MCF 10A (cell line): ENCODE results near the gene ST6GAL1. TPM values are rescaled to one million over a fixed set of nuclear protein-coding genes. Genes with fewer than 3 reads are reported as not detected.

Experiments used
- BruUV-seq: library from RNA; stranded (reverse); fragments of 400-500 nt; replicated peaks from 2 replicates; lab custom pipeline; 2021; lab: Mats Ljungman, UMichigan
- CTCF ChIA-PET: fragments of 300-600 bp; sonication (Branson Sonifier 250); formaldehyde crosslinking; extraction: SDS; loops from one replicate; lab custom pipeline; 2021; ENCODE audit warnings: antibody characterized with exemption, inconsistent platforms; lab: Yijun Ruan, JAX
- POLR2A ChIA-PET: fragments of 300-600, 350-650 bp; sonication (Branson Sonifier 250); formaldehyde crosslinking; extraction: SDS; loops from one replicate; lab custom pipeline; 2020; ENCODE audit warnings: antibody characterized with exemption, inconsistent platforms; lab: Yijun Ruan, JAX
- DNase-seq: peaks from one replicate; pipeline ENCODE4 v3.0.0-alpha.2; 2018; ENCODE audit not compliant: unreplicated experiment
- H3K27ac Mint-ChIP-seq: one replicate; pipeline ENCODE4 v1.8.0; 2022; ENCODE audit warnings: mild to moderate bottlenecking, low read depth, mixed read lengths; ENCODE audit not compliant: unreplicated experiment
- H3K27me3 Mint-ChIP-seq: one replicate; pipeline ENCODE4 v1.8.0; 2022; ENCODE audit warnings: mixed read lengths; ENCODE audit not compliant: insufficient read depth, unreplicated experiment
- H3K36me3 Mint-ChIP-seq: one replicate; pipeline ENCODE4 v1.8.0; 2022; ENCODE audit warnings: mild to moderate bottlenecking, moderate library complexity, mixed read lengths; ENCODE audit not compliant: insufficient read depth, unreplicated experiment
- H3K4me1 Mint-ChIP-seq: one replicate; pipeline ENCODE4 v1.8.0; 2022; ENCODE audit warnings: mixed read lengths; ENCODE audit not compliant: insufficient read depth, unreplicated experiment
- H3K4me3 Mint-ChIP-seq: one replicate; pipeline ENCODE4 v1.8.0; 2022; ENCODE audit warnings: mild to moderate bottlenecking, moderate library complexity, mixed read lengths; ENCODE audit not compliant: unreplicated experiment
- H3K9me3 Mint-ChIP-seq: one replicate; pipeline ENCODE4 v1.8.0; 2022; ENCODE audit warnings: mixed read lengths; ENCODE audit not compliant: unreplicated experiment
- CTCF ChIP-seq: fragments of 200-600 bp; IDR thresholded peaks from one replicate; pipeline ENCODE4 v1.8.0; 2022; ENCODE audit warnings: antibody characterized with exemption, mild to moderate bottlenecking; ENCODE audit not compliant: unreplicated experiment
- intact Hi-C: fragments of 100-400 bp; cut with micrococcal nuclease; formaldehyde crosslinking; loops from 2 replicates; pipeline ENCODE4 v1.14.1; 2022
- total RNA-seq: library from RNA; stranded (reverse); gene quantifications from 2 replicates; pipeline ENCODE4 v1.2.3, GENCODE V29; 2022

Gene ST6GAL1
- total RNA-seq, 1 experiment from 2014 or later: 18.8 TPM

- Mint-ChIP-seq H3K4me3 (no peak overlapping the region), H3K27ac (no peak overlapping the region), H3K9me3 (no peaks in the 10 kb centered on the region), H3K4me1 (no peaks in the 10 kb centered on the region), H3K27me3 (no peaks in the 10 kb centered on the region), H3K36me3 (no peaks in the 10 kb centered on the region)
- POLR2A ChIA-PET: no interaction called here
- CTCF ChIA-PET: interaction anchor here (0.9 to 1.4 kb wide), 2 partner anchors 12 to 60 kb away, joined by 4 to 5 read pairs; no protein-coding TSS in a partner anchor
- TF ChIP-seq CTCF: no peak
- no peak for DNase-seq
- intact Hi-C loops: no loop called here
- BruUV-seq: no TSS peak
These were observed 21.1 kb upstream of the ST6GAL1 start for GRCh38 chr3:186909078-186909853.

GRCh38 chr3:186915806-186916796 is 14.2 kb upstream of the ST6GAL1 start:
- H3K36me3 Mint-ChIP-seq: no peaks in the 10 kb centered on the region
- ChIA-PET CTCF (interaction anchor here (0.6 to 2.3 kb wide), 3 partner anchors 55 to 149 kb away, joined by 3 to 10 read pairs (median 3); no protein-coding TSS in a partner anchor), POLR2A (interaction anchor here (0.7 to 1.9 kb wide), 12 partner anchors 9 to 1297 kb away, joined by 3 to 12 read pairs (median 4); partner anchors contain the start of gene ST6GAL1)
- H3K4me3 Mint-ChIP-seq: peak overlapping the region; percentile 38
- peak; percentile 80 for DNase-seq
- H3K4me1 Mint-ChIP-seq: peaks cover 16% of the 10 kb centered on the region
- H3K9me3 Mint-ChIP-seq: no peaks in the 10 kb centered on the region
- intact Hi-C loops: no loop called here
- H3K27me3 Mint-ChIP-seq: no peaks in the 10 kb centered on the region
- no peak overlapping the region for H3K27ac Mint-ChIP-seq
- TF ChIP-seq CTCF: no peak
- no TSS peak for BruUV-seq

- no TSS peak for BruUV-seq
- intact Hi-C loops: no loop called here
- ChIA-PET CTCF (no interaction called here), POLR2A (interaction anchor here (0.7 kb wide), 1 partner anchor 11 kb away, joined by 3 read pairs; no protein-coding TSS in a partner anchor)
- Mint-ChIP-seq H3K27ac (no peak overlapping the region), H3K27me3 (no peaks in the 10 kb centered on the region), H3K36me3 (no peaks in the 10 kb centered on the region), H3K4me1 (peaks cover 16% of the 10 kb centered on the region), H3K4me3 (no peak overlapping the region), H3K9me3 (no peaks in the 10 kb centered on the region)
- no peak for TF ChIP-seq CTCF
- no peak for DNase-seq
These were observed 12.6 kb upstream of the ST6GAL1 start for GRCh38 chr3:186917512-186918312.
